Fibroblast of villous mesenchyme (primary cell): Measurements from ENCODE around the gene VMO1. TPM values are rescaled to one million over a fixed set of nuclear protein-coding genes. Genes with fewer than 3 reads are reported as not detected.

Source experiments
- DNase-seq: peaks from one replicate; pipeline ENCODE4 v3.0.0-alpha.2; 2010; ENCODE audit warnings: low read depth
- H3K4me3 ChIP-seq: 2 replicates; pipeline ENCODE4 v1.5.1; 2011; ENCODE audit warnings: low read depth, mild to moderate bottlenecking, low read length
- total RNA-seq: library from RNA; depleted of rRNA; stranded (reverse); fragments of >200 nt; gene quantifications from 2 replicates; pipeline ENCODE4 v1.2.3, GENCODE V29; 2012
- TF ChIP-seq, protein P1 (sequence below): IDR thresholded peaks from 2 replicates; pipeline ENCODE4 v1.5.1; 2012; ENCODE audit warnings: low read depth, mild to moderate bottlenecking, low read length; ENCODE audit not compliant: insufficient read depth

VMO1 gene
- total RNA-seq, 1 donor = not detected

DNA sequence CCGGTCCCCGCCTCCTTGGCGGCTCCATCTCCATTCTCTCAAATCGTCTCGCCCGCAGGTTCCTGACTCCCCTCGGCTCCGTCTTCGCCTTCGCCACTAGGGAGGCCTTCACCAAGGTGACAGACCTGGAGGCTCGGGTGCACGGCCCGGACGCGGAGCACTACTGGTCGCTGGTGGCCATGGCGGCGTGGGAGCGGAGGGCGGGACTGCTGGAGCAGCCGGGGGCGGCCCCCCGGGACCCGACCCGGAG is 3.5 kb upstream of the VMO1 start:
- peak overlapping the region; percentile 72 for H3K4me3 ChIP-seq
- TF ChIP-seq, protein P1, sequence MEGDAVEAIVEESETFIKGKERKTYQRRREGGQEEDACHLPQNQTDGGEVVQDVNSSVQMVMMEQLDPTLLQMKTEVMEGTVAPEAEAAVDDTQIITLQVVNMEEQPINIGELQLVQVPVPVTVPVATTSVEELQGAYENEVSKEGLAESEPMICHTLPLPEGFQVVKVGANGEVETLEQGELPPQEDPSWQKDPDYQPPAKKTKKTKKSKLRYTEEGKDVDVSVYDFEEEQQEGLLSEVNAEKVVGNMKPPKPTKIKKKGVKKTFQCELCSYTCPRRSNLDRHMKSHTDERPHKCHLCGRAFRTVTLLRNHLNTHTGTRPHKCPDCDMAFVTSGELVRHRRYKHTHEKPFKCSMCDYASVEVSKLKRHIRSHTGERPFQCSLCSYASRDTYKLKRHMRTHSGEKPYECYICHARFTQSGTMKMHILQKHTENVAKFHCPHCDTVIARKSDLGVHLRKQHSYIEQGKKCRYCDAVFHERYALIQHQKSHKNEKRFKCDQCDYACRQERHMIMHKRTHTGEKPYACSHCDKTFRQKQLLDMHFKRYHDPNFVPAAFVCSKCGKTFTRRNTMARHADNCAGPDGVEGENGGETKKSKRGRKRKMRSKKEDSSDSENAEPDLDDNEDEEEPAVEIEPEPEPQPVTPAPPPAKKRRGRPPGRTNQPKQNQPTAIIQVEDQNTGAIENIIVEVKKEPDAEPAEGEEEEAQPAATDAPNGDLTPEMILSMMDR = no peak
- DNase-seq = no peak

DNA sequence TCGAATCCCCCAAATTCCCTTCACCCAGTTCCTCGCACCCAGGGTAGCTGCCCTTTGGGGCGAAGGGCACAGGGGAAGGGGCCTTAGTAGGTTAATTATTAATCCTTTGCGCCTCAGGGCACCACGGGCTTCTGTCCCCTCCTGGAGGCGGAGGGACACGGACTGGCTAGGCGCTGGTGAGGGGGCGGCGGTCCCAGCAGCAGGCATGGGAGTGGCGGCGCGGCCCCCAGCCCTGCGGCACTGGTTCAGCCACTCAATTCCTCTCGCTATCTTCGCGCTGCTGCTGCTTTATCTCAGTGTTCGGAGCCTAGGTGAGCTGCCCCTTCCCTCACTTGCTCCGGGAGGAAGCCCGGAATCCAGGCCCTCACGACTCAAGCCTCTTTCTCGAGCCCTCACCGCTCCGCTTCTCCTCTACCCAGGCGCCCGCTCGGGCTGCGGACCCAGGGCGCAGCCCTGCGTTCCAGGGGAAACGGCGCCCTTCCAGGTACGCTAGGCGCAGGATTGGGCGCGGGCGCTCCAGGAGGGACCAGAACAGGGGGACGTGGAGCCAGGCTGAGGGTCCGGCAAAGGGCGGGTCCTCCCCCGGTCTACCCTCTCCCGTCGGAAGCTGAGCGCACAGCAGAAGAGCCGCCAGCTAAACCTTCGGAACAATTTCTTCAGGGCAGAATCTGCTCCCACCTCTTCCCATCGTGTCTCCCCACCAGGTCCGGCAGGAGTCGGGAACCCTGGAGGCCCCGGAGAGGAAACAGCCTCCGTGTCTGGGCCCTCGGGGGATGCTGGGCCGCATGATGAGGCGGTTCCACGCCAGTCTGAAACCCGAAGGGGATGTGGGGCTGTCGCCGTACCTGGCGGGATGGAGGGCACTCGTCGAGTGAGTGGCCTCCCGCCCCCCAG is 2.9 kb upstream of the VMO1 start, which contains the start of gene GLTPD2:
GLTPD2 (plus strand) TSS at position 158 of the 894 bp plus-strand sequence; CDS start at position 206, 48 bp downstream.
- DNase-seq = no peak
- TF ChIP-seq, protein P1 = no peak

DNA sequence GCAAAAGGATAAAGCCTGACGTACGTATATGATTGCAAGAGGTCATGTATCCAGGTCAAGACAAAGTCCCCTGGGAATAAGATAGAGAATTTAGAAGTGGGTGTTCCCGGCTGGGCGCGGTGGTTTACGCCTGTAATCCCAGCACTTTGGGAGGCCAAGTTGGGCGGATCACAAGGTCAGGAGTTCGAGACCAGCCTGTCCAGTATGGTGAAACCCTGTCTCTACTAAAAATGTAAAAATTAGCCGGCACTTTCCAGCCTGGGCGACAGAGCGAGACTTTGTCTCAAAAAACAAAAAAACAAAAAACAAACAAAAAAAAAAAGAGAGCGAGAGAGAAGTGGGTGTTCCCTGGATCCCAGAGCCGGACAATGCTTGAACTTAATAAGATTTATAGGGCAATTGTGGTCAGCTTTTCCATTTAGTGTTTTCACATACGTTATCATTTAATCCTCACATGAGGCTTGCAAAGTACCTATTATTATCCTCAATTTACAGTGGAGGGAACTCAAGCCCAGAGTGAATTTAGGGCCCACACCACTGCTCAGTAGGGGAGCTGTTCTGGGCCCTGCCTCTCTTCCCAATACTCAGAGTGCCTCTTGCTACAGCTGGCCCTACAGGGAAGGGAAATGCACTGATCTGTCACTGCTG is 2.1 kb upstream of the VMO1 start:
- H3K4me3 ChIP-seq = peak overlapping the region; percentile 72
- TF ChIP-seq, protein P1 = no peak
- peak; percentile 12 for DNase-seq

More for the DNA sequence above, 2.9 kb upstream of the VMO1 start, which contains the start of gene GLTPD2:
- peak within 1 kb of the TSS; percentile 72 for H3K4me3 ChIP-seq

DNA sequence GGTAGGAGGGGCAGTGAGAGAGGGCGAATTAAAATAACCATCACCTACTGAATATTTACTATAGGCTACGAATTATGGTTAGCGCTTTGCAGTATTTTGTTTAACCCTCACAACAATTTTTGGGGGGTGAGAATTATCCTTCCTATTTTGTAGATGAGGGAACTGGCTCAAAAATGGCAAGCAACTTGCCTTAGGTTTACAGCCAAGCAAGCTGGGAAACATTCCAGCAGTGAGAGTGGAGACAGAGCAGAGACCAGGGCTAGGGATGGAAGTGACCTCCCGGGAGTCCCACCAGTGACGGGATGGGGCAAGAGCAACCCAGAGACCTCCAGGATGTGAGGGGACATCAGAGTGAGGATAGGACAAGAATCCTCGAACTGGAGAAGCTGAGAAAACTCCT is 352 bp upstream of the VMO1 start:
- TF ChIP-seq, protein P1 = no peak
- DNase-seq = no peak
- H3K4me3 ChIP-seq = peak overlapping the region; percentile 25

DNA sequence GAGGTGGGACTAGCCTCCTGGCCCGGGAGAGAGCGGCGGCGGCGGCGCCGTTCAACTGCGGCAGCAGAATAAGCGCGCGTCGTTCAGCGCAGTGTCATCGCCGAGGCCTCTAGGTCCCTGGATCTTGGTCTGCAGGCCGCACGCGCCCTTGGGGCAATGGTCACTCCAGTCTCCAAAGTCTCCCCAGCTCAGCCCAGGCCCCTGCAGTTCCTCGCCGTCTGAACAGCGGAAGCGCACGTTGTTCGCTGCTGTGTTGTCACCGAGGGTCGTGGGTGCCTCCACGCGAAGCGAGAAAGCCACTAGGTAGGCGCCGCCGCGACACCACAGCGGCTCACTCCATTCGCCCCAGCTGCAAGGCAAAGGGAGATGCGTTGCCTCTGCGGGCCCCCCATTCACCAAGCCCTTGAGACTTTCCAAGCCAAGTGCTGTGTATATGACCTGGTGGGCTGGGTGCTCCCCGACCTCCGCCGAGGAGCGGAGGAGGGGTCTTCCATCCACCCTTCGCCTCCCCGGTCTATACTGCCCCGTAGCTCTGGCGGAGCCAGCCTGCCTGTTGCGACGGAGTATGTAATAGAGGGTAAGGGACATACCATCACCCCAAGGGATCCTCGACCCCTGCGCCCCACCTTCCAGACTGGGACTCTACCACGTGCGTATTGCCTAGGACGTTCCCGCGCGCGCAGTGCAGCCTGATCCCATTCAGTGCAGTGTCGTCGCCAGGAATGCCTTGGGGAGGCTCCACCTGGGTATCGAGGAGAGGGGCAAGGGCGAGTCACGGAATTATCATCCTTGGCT is 656 bp downstream of the VMO1 start:
- TF ChIP-seq, protein P1 = no peak
- peak overlapping the region; percentile 25 for H3K4me3 ChIP-seq
- no peak for DNase-seq

DNA sequence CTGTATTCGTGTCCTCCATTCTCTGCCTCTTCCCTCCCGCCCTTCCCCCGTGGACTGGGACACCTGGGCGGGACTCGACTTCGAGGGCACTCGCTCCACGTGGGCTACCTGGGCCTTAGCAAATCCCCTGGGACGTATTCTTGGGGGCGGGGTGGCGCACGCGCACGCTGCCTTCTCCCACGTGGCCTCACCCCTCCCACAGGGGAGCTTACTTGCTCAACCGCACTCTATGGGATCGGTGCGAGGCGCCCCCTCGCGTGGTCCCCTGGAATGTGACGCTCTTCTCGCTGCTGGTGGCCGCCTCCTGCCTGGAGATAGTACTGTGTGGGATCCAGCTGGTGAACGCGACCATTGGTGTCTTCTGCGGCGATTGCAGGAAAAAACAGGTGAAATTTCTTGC is 3.5 kb downstream of the VMO1 start:
- DNase-seq = no peak
- H3K4me3 ChIP-seq = no peak overlapping the region
- TF ChIP-seq, protein P1 = no peak
